OCI-LY1 (cell line): Measurements from ENCODE around the gene ANKS1A.

Source experiments
- H2AFZ ChIP-seq: fragments of 200-600 bp; sonication (generic), shearing (Covaris generic); 2 replicates; pipeline ENCODE4 v1.6.0; 2014; ENCODE audit warnings: antibody characterized with exemption, mild to moderate bottlenecking, low read length
- H3F3A ChIP-seq: fragments of 200-600 bp; sonication (generic), shearing (Covaris generic); 2 replicates; pipeline ENCODE4 v1.6.0; 2014; ENCODE audit warnings: mild to moderate bottlenecking, antibody characterized with exemption, low read length, moderate library complexity; ENCODE audit not compliant: insufficient read depth
- H3K27ac ChIP-seq: fragments of 200-600 bp; sonication (generic); 2 replicates; pipeline ENCODE4 v1.5.1; 2014; ENCODE audit warnings: low read length, mixed run types, mild to moderate bottlenecking, low read depth; ENCODE audit not compliant: poor library complexity, severe bottlenecking
- H3K27me3 ChIP-seq: fragments of 200-600 bp; sonication (generic); 2 replicates; pipeline ENCODE4 v1.6.0; 2014; ENCODE audit warnings: antibody characterized with exemption, mild to moderate bottlenecking, low read length, moderate library complexity; ENCODE audit not compliant: insufficient read depth
- H3K36me3 ChIP-seq: fragments of 200-600 bp; sonication (generic); 2 replicates; pipeline ENCODE4 v1.6.1; 2014; ENCODE audit warnings: mild to moderate bottlenecking, antibody characterized with exemption, low read length, moderate library complexity, mixed read lengths; ENCODE audit not compliant: insufficient read depth
- H3K4me1 ChIP-seq: fragments of 200-600 bp; sonication (generic); 2 replicates; pipeline ENCODE4 v1.5.1; 2014; ENCODE audit warnings: mild to moderate bottlenecking, low read length, moderate library complexity; ENCODE audit not compliant: insufficient read depth, severe bottlenecking
- H3K4me2 ChIP-seq: fragments of 200-600 bp; sonication (generic), shearing (Covaris generic); 2 replicates; pipeline ENCODE4 v1.6.1; 2014; ENCODE audit warnings: low read length
- H3K4me3 ChIP-seq: fragments of 200-600 bp; sonication (generic); 2 replicates; pipeline ENCODE4 v1.5.1; 2014; ENCODE audit warnings: low read length, low read depth, mild to moderate bottlenecking, mixed read lengths; ENCODE audit not compliant: poor library complexity, severe bottlenecking
- H3K79me2 ChIP-seq: fragments of 200-600 bp; shearing (Covaris generic); 2 replicates; pipeline ENCODE4 v1.6.1; 2016; ENCODE audit warnings: mixed run types, low read length, mixed read lengths; ENCODE audit not compliant: insufficient read depth
- H3K9ac ChIP-seq: fragments of 200-600 bp; sonication (generic), shearing (Covaris generic); 2 replicates; pipeline ENCODE4 v1.6.1; 2014; ENCODE audit warnings: mild to moderate bottlenecking, low read length, mixed read lengths
- H3K9me2 ChIP-seq: fragments of 200-600 bp; sonication (generic), shearing (Covaris generic); 2 replicates; pipeline ENCODE4 v1.6.1; 2014; ENCODE audit warnings: low read depth, mild to moderate bottlenecking, low read length, mixed read lengths
- H3K9me3 ChIP-seq: fragments of 200-600 bp; shearing (Covaris generic); 2 replicates; pipeline ENCODE4 v1.6.1; 2014; ENCODE audit warnings: low read length, mixed read lengths
- H4K20me1 ChIP-seq: fragments of 200-600 bp; sonication (generic), shearing (Covaris generic); 2 replicates; pipeline ENCODE4 v1.6.0; 2016; ENCODE audit warnings: mild to moderate bottlenecking, low read length; ENCODE audit not compliant: insufficient read depth
- CTCF ChIP-seq: fragments of 200-600 bp; sonication (generic), shearing (Covaris generic); IDR thresholded peaks from 2 replicates; pipeline ENCODE4 v1.5.1; 2017; ENCODE audit warnings: mild to moderate bottlenecking, antibody characterized with exemption, low read length, moderate library complexity, mixed read lengths
- EZH2 ChIP-seq: fragments of 200-600 bp; sonication (generic), shearing (Covaris generic); IDR thresholded peaks from 2 replicates; pipeline ENCODE4 v1.8.0; 2017; ENCODE audit warnings: borderline replicate concordance, mixed run types, mild to moderate bottlenecking, antibody characterized with exemption, low read length, moderate library complexity, mixed read lengths

The ANKS1A gene

DNA sequence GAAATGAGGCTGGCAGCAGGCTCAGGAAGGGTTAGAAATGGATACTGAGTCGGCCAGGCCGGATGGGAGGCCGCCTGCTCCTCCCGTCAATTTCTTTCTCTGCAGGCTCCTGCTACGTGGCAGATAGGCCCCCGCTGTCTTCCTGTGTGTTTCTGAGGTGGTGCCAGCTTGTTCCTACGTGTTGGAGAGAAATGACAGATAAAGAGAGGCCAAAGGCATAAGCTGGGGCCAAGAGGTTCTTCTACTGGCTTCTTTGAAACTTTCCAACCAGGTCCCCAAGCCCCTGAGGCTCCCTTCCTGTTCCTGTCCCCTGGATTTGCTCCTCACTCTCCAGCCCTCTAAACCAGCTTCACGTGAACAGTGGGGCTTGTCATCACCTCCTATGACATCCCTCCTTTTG lies 175.2 kb downstream of the ANKS1A start:
- Histone ChIP-seq H3K9me3 (no peaks in the 10 kb centered on the region), H3K4me3 (no peak overlapping the region), H4K20me1 (no peaks in the 10 kb centered on the region), H3K36me3 (peaks cover 12% of the 10 kb centered on the region), H3K9me2 (no peaks in the 10 kb centered on the region), H3K27me3 (no peaks in the 10 kb centered on the region), H3K9ac (no peak overlapping the region), H3K79me2 (no peaks in the 10 kb centered on the region), H2AFZ (no peak overlapping the region), H3F3A (no peaks in the 10 kb centered on the region), H3K4me1 (peaks cover 10% of the 10 kb centered on the region), H3K4me2 (no peak overlapping the region), H3K27ac (no peak overlapping the region)
- TF ChIP-seq EZH2, result no peak
- TF ChIP-seq CTCF, result no peak

GRCh38 chr6:35064757-35065440 lies 175.8 kb downstream of the ANKS1A start:
- no peaks in the 10 kb centered on the region for H4K20me1 ChIP-seq
- H3K9me3 ChIP-seq, result no peaks in the 10 kb centered on the region
- H3K36me3 ChIP-seq, result peaks cover 12% of the 10 kb centered on the region
- no peak overlapping the region for H3K4me2 ChIP-seq
- H3K79me2 ChIP-seq, result no peaks in the 10 kb centered on the region
- H3K4me1 ChIP-seq, result peaks cover 9% of the 10 kb centered on the region
- H3K9me2 ChIP-seq, result no peaks in the 10 kb centered on the region
- H3K27ac ChIP-seq, result no peak overlapping the region
- H3K9ac ChIP-seq, result no peak overlapping the region
- no peaks in the 10 kb centered on the region for H3K27me3 ChIP-seq
- H3F3A ChIP-seq, result no peaks in the 10 kb centered on the region
- no peak overlapping the region for H3K4me3 ChIP-seq
- no peak overlapping the region for H2AFZ ChIP-seq
- no peak for TF ChIP-seq CTCF
- TF ChIP-seq EZH2, result no peak

DNA sequence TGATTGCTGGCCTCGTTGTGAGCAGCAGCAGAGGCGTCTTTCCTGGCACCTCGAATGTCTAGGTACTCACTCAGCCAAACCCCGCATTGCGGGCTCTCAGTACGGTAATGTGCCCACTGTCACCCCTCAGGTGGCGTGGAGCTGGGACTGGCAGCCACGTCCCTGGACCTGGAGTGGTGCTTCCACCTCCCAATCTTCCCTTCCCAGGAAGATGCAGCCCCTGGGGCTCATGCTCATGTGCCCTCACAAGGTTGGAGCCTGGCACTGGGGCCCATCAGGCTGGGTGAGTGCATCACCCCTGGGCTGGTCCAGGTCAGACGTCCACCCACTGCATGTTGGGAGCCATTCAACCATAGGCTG lies 176.4 kb downstream of the ANKS1A start:
- H3F3A ChIP-seq, result no peaks in the 10 kb centered on the region
- no peak overlapping the region for H2AFZ ChIP-seq
- no peak overlapping the region for H3K4me3 ChIP-seq
- H3K4me1 ChIP-seq, result peaks cover 9% of the 10 kb centered on the region
- no peaks in the 10 kb centered on the region for H4K20me1 ChIP-seq
- H3K27ac ChIP-seq, result no peak overlapping the region
- H3K9me3 ChIP-seq, result no peaks in the 10 kb centered on the region
- no peak overlapping the region for H3K9ac ChIP-seq
- H3K36me3 ChIP-seq, result peaks cover 8% of the 10 kb centered on the region
- no peaks in the 10 kb centered on the region for H3K27me3 ChIP-seq
- H3K79me2 ChIP-seq, result no peaks in the 10 kb centered on the region
- no peaks in the 10 kb centered on the region for H3K9me2 ChIP-seq
- H3K4me2 ChIP-seq, result no peak overlapping the region
- TF ChIP-seq EZH2 (no peak), CTCF (no peak)
